ENCODE data around the gene TSSC4.

TSSC4 gene

DNA sequence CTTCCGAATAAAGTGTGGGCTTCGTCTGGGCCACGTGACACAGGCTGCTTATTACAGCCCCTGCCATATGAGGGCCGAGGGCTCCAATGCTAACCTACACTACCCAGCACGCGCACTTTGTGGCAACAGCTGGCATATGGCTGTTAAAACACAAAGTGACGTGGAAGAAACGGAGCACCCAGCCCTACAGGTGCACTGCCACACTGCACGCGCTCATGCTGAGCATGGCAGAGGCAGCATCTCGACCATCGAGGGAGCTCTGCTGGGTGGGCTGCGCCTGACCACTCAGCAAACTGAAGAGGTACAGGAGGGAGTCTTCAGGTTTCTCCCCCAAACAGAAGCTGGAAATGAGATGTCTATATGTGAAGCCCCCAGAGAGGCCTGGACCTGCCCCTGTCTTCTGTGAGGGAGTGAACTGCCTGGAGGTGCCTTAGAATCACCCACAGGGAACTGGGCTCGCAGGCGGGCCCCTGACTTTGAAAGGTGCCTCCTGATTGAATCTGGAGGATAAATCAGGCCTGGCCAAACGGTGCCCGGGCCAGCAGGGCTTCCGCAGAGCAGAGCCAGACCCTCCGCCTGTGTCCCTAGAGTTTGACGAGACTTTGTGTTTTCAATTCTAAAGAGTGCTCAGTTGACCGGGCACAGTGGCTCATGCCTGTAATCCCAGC lies 18.3 kb downstream of the TSSC4 start:
- Histone ChIP-seq H3K4me3 (ENCODE audit: low read depth, low read length) (no peak overlapping the region), H3K27me3 (ENCODE audit: insufficient read depth, low read depth, severe bottlenecking) (peaks cover 34% of the 10 kb centered on the region), H3K36me3 (no peaks in the 10 kb centered on the region), H3K27ac (no peak overlapping the region), H3K9me3 (ENCODE audit: severe bottlenecking) (no peaks in the 10 kb centered on the region)
- TF ChIP-seq, protein P1, sequence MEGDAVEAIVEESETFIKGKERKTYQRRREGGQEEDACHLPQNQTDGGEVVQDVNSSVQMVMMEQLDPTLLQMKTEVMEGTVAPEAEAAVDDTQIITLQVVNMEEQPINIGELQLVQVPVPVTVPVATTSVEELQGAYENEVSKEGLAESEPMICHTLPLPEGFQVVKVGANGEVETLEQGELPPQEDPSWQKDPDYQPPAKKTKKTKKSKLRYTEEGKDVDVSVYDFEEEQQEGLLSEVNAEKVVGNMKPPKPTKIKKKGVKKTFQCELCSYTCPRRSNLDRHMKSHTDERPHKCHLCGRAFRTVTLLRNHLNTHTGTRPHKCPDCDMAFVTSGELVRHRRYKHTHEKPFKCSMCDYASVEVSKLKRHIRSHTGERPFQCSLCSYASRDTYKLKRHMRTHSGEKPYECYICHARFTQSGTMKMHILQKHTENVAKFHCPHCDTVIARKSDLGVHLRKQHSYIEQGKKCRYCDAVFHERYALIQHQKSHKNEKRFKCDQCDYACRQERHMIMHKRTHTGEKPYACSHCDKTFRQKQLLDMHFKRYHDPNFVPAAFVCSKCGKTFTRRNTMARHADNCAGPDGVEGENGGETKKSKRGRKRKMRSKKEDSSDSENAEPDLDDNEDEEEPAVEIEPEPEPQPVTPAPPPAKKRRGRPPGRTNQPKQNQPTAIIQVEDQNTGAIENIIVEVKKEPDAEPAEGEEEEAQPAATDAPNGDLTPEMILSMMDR (IDR thresholded peaks at IDR 0.05; ENCODE audit: low read depth, low read length): no peak
- DNase-seq: no peak

DNA sequence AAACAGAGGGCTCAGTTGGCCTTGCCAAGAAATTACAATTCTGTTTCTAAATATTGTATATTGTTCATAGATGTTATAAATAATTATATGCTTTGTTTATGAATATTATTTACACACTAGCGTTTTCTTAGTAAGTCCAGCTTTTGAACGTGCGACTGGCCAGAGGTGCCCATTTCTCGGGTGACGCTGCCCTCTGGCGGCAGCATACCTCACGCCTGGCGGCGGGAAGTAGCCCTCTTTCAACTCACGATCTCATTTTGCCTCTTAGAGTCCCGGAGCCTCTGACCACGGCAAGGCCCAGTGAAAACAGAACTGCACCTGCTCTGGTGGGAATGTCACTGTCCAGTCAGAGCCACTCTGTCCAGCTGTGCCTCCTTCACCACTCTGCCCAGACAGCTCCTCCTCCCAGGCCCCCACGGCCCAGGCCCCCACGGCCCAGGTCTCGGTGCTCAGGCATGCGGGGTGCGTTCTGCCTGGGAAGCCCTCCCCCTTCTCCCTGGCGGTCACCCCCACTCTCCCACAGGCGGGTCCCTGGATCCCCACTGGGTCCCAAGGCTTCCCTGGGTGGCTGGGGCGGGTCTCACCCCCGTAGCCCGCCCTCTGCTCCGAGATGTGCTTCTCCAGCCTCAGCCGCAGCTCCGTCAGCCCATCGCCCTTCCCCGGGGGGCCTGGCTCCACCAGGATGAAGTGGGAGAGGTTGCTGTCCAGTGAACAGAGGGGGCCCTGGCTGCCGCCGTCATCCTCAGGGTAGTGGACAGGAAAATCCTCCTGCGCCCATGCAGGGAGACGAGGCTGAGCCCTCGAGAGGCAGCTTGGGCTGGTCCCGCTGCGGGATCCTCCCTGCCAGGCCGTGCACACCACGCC lies 19.3 kb downstream of the TSSC4 start:
- Histone ChIP-seq H3K4me3 (ENCODE audit: low read depth, low read length) (no peak overlapping the region), H3K27me3 (ENCODE audit: insufficient read depth, low read depth, severe bottlenecking) (peaks cover 44% of the 10 kb centered on the region)

DNA sequence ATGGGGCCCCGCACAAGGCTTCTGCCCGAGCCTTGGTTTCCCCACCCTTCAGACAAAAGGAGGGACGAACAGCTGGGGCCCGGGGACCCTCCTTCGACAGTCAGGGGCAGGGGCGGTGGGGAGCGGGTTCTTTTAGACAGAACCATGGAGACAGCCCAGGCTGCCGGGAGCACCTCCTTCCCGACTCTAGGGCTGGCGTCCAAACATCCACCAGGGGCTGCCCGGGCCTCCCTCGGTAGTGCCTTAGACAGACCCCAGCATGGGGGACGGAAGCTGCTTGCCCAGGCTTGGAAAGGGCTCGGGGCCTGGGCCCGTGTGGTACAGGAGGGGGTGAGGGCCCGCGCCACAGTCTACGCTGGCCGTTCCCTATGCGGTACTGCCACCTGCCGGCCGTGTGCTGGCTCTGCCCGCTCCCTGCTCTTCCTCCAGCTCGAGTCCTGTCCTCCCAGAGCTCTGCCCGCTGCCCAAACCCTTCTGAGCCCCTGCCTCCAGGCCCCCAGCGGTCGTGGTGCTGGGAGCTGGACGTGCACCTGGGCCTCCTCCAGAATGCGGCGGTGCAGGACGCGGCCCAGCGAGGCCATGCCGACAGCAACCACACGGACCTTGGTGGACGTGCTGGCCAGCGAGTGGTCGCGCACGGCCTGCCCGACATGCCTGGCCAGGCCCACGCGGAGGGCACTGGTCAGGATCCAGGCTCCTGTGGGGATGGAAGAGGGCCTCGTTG lies 20.1 kb downstream of the TSSC4 start:
- peaks cover 51% of the 10 kb centered on the region for H3K27me3 ChIP-seq (ENCODE audit: insufficient read depth, low read depth, severe bottlenecking)
- H3K9me3 ChIP-seq (ENCODE audit: severe bottlenecking): no peaks in the 10 kb centered on the region
- TF ChIP-seq, protein P1 (IDR thresholded peaks at IDR 0.05; ENCODE audit: low read depth, low read length): peak; percentile 95
- no peaks in the 10 kb centered on the region for H3K36me3 ChIP-seq
- DNase-seq: peak; percentile 73
- no peak overlapping the region for H3K4me3 ChIP-seq (ENCODE audit: low read depth, low read length)
- no peak overlapping the region for H3K27ac ChIP-seq

More for the DNA sequence above, 19.3 kb downstream of the TSSC4 start:
- TF ChIP-seq, protein P1 (IDR thresholded peaks at IDR 0.05; ENCODE audit: low read depth, low read length): peak; percentile 85
- no peaks in the 10 kb centered on the region for H3K9me3 ChIP-seq (ENCODE audit: severe bottlenecking)
- H3K27ac ChIP-seq: no peak overlapping the region
- H3K36me3 ChIP-seq: no peaks in the 10 kb centered on the region
- peak; percentile 67 for DNase-seq

DNA sequence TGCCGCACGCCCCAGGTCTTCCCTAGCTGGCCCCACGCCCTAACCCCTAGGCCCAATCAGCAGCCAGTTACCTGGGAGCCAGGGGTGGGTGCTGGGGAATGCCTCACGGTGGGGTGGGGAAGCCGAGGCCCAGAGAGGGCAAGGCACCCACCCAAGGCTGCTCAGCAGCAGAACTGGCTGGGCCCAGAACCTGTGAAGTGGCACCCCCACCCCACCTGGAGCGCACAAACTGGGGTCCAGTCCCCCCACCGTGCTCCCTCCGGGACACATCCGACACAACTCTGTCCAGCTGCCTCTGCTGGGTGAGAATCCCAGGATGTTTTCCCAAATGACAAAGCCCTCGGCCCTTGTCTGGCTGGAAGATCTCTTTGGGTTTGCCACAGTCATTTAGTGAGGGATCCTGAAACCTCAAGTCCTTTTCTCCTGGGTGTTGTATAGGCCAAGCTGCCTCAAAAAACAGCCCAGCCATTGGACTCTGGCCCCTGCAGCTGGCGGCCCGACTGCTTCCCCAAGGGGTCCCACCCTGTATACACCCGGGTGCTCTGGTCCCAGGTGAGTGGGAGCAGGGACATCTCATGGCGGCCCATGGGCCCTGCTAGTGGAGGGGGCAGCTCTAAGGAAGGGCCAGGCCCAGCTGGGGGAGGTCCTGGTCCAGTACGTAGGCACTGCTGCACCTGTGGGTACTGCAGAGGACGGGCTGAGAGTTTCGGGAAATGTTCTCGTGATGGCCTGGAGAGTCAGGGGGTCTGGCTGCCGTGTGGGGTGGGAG lies 20.9 kb downstream of the TSSC4 start:
- Histone ChIP-seq H3K27me3 (ENCODE audit: insufficient read depth, low read depth, severe bottlenecking) (peaks cover 54% of the 10 kb centered on the region), H3K9me3 (ENCODE audit: severe bottlenecking) (no peaks in the 10 kb centered on the region), H3K4me3 (ENCODE audit: low read depth, low read length) (no peak overlapping the region), H3K36me3 (no peaks in the 10 kb centered on the region), H3K27ac (no peak overlapping the region)
- TF ChIP-seq, protein P1 (IDR thresholded peaks at IDR 0.05; ENCODE audit: low read depth, low read length): no peak
- no peak for DNase-seq

DNA sequence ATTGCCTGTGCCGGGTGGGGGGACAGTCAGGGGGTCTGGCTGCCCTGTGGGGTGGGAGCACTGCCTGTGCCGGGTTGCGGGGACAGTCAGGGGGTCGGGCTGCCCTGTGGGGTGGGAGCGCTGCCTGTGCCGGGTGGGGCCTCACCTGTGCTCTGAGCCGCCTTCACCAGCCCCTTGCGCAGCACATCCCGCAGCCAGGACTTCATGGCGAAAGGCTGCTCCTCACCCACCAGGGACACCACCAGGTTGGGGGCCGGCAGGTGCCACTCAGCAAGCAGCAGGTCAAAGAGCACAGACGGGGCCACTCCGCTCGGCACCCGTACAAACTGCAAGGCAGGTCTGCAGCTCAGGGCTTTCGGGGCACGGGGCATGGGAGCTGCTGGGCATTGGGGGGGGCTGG lies 21.4 kb downstream of the TSSC4 start:
- no peaks in the 10 kb centered on the region for H3K9me3 ChIP-seq (ENCODE audit: severe bottlenecking)
- TF ChIP-seq, protein P1 (IDR thresholded peaks at IDR 0.05; ENCODE audit: low read depth, low read length): no peak
- peaks cover 60% of the 10 kb centered on the region for H3K27me3 ChIP-seq (ENCODE audit: insufficient read depth, low read depth, severe bottlenecking)
- H3K27ac ChIP-seq: no peak overlapping the region
- DNase-seq: no peak
- no peaks in the 10 kb centered on the region for H3K36me3 ChIP-seq
- no peak overlapping the region for H3K4me3 ChIP-seq (ENCODE audit: low read depth, low read length)

Data from WERI-Rb-1 (cell line).